SK-N-SH (cell line): ENCODE results near the gene CACNG4.

Experiments
- CTCF ChIP-seq: fragments of 200-600 bp; sonication (generic); IDR thresholded peaks from 2 replicates; pipeline ENCODE4 v1.6.1; 2017; ENCODE audit warnings: antibody characterized with exemption, mild to moderate bottlenecking, moderate library complexity
- JUND ChIP-seq: IDR thresholded peaks from 2 replicates; pipeline ENCODE4 v1.4.0; 2012
- NFIC ChIP-seq: IDR thresholded peaks from 2 replicates; pipeline ENCODE4 v1.4.0; 2012; ENCODE audit warnings: borderline replicate concordance
- REST ChIP-seq: IDR thresholded peaks from 2 replicates; pipeline ENCODE4 v1.6.1; 2012; ENCODE audit warnings: mild to moderate bottlenecking, low read depth, low read length, moderate library complexity

- no peak for TF ChIP-seq CTCF
- no peak for TF ChIP-seq REST
- no peak for TF ChIP-seq NFIC
- no peak for TF ChIP-seq JUND
These were observed 17.5 kb downstream of the CACNG4 start for GRCh38 chr17:66981983-66982508.
